ENCODE results near the gene NCAPD2. TPM values are rescaled to one million over a fixed set of nuclear protein-coding genes. Genes with fewer than 3 reads are reported as not detected.

NCAPD2 gene
- total RNA-seq, 2 experiments from 2014 or later: 195 to 201 TPM

Other genes with a start within 250 kb of the NCAPD2 start
- under 1 TPM in 1 of 2 experiments, not detected in 1; 0.47 TPM for gene PLEKHG6, start 183.4 kb upstream of the NCAPD2 start, total RNA-seq
- 10 to 100 TPM; 58.8 to 63.4 TPM for gene TNFRSF1A, start 152.0 kb upstream of the NCAPD2 start, total RNA-seq
- 1 to 10 TPM in 1 of 2 experiments, under 1 TPM in 1; 0.47 to 1.5 TPM for gene SCNN1A, start 118.5 kb upstream of the NCAPD2 start, total RNA-seq
- under 1 TPM in 1 of 2 experiments, not detected in 1; 0.34 TPM for gene LTBR, start 109.9 kb upstream of the NCAPD2 start, total RNA-seq
- gene CD27, start 49.1 kb upstream of the NCAPD2 start, total RNA-seq: 100 to 1,000 TPM; 112 to 131 TPM
- gene TAPBPL, start 42.1 kb upstream of the NCAPD2 start, total RNA-seq: 10 to 100 TPM; 31.2 to 32.5 TPM
- 10 to 100 TPM; 46.6 to 48.9 TPM for gene VAMP1, start 23.4 kb upstream of the NCAPD2 start, total RNA-seq
- gene MRPL51, start 840 bp upstream of the NCAPD2 start, total RNA-seq: 100 to 1,000 TPM; 217 to 228 TPM
- 1,000 to 10,000 TPM; 6,175 to 6,471 TPM for gene GAPDH, start 40.4 kb downstream of the NCAPD2 start, total RNA-seq
- gene IFFO1, start 61.9 kb downstream of the NCAPD2 start, total RNA-seq: 10 to 100 TPM; 24.9 to 25.5 TPM
- 10 to 100 TPM; 84.2 to 87.6 TPM for gene NOP2, start 74.2 kb downstream of the NCAPD2 start, total RNA-seq
- 100 to 1,000 TPM; 277 to 292 TPM for gene CHD4, start 113.3 kb downstream of the NCAPD2 start, total RNA-seq
- 10 to 100 TPM; 16.5 to 16.8 TPM for gene LPAR5, start 141.9 kb downstream of the NCAPD2 start, total RNA-seq
- gene ACRBP, start 153.3 kb downstream of the NCAPD2 start, total RNA-seq: 1 to 10 TPM in 1 of 2 experiments, under 1 TPM in 1; 0.76 to 1.7 TPM
- 10 to 100 TPM; 24.9 TPM for gene ING4, start 169.0 kb downstream of the NCAPD2 start, total RNA-seq
- gene ZNF384, start 195.3 kb downstream of the NCAPD2 start, total RNA-seq: 10 to 100 TPM; 71.9 to 76.4 TPM
- gene PIANP, start 206.7 kb downstream of the NCAPD2 start, total RNA-seq: not detected
- gene COPS7A, start 229.9 kb downstream of the NCAPD2 start, total RNA-seq: 10 to 100 TPM; 26.9 to 29.7 TPM